LNCAP (cell line): ENCODE results near the gene TMEM222.

ENCODE experiments used
- CTCF ChIP-seq: fragments of 450-650 bp; IDR thresholded peaks from 2 replicates; pipeline ENCODE4 v1.5.1; 2017; ENCODE audit warnings: mild to moderate bottlenecking

TMEM222 gene

DNA sequence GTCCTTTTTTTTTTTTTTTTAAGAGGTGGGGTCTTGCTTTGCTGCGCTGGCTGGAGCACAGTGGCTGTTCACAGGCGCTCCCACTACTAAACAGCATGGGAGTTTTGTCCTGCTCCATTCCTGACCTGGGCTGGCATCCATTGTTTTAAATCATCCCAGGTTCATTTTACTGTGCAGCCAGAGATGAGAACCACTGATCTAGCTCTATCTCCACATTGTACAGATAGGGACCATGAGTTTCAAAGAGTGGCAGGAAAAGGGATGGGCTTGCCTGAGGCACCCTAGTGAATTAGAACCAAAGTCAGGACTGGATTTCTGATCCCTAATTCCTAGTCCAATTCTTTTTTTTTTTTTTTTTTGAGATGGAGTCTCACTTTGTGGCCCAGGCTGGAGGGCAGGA, 7.2 kb upstream of the TMEM222 start:
- TF ChIP-seq CTCF: no peak

DNA sequence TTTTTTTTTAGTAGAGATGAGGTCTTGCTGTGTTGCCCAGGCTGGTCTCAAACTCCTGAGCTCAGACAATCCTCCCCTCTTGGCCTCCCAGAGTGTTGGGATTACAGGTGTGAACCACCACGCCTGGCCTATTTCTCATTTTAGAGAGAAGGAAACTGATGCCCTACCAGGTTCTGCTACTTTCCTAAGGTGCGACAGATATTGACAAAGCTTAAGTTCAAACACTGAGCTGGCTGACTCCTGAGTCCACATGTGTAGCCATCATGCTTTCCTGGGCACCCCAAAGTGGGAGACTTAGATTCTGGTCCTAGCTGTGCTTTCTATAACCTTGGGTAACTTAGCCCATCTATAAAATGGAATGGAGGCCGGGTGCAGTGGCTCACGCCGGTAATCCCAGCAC, 5.1 kb upstream of the TMEM222 start:
- TF ChIP-seq CTCF: no peak

DNA sequence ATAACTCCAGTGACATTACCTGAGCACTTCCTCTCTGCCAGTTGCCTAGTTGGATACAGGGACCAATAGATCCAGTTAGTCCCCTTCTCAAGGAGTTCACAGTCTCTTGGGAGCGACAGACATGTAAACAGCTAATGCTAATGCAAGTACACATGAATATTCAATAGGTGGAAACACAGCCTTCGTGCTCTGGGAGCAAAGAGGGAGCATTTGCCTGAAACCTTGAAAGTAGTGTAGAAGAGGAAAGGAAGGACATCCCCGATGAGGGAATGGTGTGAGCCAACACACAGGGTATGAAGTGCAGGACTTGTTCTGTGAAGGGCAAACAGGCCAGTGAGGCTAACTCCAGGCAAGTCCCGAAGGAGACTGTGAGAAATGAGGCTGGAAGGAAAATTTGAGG, 3.8 kb upstream of the TMEM222 start:
- no peak for TF ChIP-seq CTCF

- TF ChIP-seq CTCF: no peak
Measured at GRCh38 chr1:27318596-27318995, 3.4 kb upstream of the TMEM222 start.

DNA sequence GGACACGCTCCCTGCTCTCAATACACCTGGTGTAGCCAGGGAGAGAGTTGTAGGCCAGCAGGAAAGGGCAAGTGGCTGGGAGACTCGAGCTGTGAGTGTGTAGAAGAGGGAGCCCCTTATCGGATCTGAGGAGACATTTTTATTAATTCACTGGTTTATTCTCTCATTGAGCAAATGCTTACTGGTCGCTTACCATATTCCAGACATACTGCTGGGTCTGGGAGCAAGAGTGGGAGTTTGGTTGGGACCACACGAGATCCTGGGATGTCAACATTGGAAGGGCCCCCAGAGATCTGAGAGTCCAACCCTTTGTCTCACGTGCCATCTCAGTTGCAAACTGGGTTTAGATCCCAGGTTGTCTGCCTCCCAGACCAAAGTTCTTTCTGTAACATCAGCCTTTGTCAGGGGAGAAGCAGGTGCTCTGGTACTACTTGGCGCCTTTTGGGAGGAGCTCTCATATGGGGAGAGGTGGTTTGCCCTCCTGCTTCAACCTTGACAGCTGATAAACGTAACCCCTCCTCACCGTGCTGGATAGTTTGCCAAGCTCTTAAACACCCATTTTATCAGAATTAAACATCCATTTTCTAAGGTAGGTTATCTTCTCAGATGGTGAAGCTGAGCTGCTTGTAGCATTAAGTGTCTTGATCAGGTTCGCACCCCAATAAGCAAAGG, 742 bp downstream of the TMEM222 start:
- no peak for TF ChIP-seq CTCF

- no peak for TF ChIP-seq CTCF
Measured at GRCh38 chr1:27325286-27325685, 3.3 kb downstream of the TMEM222 start.

DNA sequence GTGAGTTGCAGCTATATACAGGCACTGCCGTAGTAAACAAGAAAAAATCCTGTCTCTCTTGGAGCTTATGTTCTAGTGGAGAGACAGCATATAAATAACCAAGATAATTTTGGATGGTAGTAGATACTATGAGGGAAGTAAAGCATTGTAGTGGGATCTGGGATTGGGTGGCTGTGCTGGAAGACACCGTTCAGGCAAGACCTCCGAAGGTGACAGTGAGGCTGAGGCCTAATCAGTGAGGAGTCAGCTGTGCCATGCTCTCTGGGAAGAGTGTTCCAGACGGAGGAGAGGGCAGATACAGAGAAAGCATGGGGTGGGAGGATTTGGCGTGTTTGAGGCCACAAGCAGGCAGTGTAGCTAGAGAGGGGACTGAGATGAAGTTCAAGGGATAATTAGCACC, 6.0 kb downstream of the TMEM222 start:
- no peak for TF ChIP-seq CTCF

GRCh38 chr1:27330786-27331185, 8.8 kb downstream of the TMEM222 start:
- no peak for TF ChIP-seq CTCF
